HG03175 (cell line): ENCODE measurements around the gene XRCC3.

Experiments
- ATAC-seq: cut with Tn5 transposase; IDR thresholded peaks from one replicate; pipeline ENCODE4 v1.9.1; 2021; ENCODE audit warnings: mild to moderate bottlenecking, moderate library complexity; ENCODE audit not compliant: unreplicated experiment

Gene XRCC3

DNA sequence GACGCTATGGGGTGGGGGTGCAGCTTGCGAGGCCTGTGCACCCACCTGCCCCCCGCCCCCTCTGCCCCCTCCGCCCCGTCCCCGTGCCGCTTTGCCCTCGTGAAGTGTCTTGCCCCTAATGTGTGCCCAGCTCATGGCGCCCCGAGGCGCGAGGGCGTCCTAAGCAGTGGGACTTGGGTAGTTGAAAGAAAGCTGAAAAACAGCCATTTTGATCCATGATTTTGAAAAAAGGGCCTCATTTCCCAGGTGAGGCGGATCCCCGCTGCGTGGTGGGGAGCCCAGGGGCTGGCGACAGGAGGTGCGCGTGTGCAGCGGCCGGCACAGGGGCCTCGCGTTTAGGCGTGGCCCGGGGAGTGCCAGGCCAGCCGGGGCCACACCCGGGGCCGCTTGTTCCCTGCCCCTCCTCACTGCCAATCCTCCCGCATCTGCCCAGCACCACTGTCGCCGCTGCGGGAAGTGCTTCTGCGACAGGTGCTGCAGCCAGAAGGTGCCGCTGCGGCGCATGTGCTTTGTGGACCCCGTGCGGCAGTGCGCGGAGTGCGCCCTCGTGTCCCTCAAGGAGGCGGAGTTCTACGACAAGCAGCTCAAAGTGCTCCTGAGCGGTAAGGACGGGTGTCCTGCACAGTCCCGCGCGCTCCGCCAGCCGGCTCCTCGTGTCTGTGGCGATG lies 12.2 kb upstream of the XRCC3 start:
- ATAC-seq, result no peak

DNA sequence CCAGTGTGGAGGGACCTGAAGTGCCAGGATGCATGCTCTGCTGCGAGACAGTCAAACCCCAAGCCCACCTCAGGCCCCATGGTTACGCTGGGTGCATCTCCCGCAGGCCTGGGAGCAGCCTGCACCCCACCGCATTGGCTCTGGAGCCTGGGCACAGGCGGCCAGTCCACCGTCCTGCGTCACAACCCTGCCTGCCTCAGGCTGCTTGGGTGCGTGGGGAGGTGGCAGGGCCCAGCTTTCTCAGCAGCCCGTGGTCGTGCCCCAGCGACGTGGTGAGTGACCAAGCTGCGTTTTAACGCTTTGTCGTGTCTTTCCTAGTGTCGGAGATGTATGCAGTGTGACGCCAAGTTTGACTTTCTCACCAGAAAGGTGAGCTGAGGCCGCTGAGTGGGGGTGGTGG lies 11.2 kb upstream of the XRCC3 start:
- no peak for ATAC-seq

DNA sequence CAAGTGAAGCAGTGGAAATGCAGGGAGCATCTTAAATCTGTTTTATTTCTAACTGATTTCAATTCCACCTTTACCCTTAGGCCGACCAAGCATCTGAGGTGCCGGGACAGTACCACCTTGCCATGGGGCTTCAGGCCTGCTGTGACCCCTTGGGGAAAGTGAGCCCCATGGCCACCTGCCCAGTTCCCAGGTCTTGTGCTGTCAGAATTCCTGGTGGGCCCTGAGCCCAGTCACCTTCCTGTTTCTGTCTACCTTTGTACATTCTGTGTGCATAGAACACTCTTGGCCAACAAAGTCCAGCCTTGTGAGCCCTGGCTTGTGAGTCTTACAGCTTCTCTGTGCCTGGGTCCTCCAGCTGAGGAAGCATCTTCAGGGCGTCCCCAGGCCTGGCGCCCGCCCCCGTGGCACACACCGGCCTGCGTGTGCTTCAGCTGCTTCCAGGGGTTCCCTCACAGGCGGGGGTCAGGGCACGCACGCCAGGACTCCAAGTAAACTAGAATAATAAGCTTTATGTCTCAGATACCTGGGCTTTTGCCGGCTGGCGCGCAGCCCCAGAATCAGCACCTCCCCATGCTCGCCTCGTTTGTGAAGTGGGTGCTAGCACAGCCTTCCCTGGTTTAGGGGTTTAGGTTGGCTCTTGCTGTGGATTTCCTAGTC lies 10.6 kb upstream of the XRCC3 start:
- ATAC-seq, result no peak

DNA sequence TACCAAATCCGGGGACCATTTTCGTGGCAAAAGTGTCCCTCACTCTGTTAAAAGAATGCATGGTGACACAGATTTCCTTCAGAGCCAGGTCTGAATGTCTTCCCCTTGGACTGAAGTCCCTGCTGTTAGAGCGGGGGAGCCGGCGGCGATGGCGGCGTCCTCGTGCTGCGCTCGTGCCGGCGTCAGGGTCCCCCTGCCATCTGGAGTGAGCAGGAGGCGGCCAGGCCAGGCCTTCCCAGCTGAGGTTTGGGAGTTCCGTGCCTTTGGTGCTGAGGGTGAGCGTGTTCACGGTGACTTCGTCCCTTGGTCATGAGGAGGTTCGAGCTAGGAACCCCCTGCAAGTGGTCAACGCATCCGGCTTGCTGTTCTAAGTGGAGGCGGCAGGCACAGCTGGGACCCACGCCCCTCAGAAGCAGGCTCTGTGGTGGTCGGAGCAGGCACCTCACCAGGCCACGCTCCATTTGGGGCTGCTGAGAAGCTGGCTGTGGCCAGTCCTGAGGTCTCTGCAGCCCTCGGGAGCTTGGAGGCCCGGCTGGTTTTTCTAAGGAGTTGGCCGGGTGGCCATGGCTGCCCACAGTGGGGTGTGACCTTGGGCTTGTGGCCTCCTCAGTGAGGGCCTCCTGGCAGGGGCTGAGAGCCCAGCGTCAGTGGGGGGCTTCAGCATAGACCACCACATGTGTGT lies 9.9 kb upstream of the XRCC3 start:
- ATAC-seq, result no peak

DNA sequence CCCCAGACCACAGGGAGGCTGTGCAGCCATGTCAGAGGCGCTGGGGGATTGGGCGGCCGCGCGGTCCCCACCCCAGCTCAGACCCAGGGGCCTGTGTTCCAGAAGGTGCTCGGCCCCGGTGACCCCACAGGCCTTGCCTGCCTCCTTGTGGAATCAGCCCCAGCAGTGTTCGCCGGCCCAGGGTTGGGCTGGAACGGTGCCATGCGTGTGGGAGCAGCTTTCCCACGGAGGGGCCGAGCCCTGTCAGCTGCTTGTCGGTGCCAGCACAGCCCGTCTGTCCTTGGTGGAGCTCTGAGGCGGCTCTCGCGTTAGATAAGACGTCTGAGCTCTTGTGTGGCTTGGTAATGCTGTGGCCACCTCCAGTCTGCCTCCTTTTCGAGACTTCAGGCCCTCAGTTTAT lies 8.9 kb upstream of the XRCC3 start:
- no peak for ATAC-seq

DNA sequence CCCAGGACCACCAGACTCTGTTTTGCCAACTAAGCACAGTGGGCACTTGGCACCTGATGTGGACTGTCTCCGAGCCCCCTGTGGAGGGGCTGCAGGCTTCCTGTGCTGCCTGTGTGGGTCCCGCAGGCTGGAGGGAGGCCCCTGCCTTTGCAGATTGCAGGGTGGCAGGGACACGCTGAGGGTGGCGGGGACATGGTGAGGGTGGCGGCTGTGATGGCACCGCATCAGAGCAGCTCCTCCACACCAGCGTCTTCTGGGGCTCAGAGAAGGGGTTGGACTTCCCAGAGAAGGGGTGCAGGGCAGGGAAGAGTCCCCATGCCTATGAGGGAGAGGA lies 8.5 kb upstream of the XRCC3 start:
- ATAC-seq, result no peak

DNA sequence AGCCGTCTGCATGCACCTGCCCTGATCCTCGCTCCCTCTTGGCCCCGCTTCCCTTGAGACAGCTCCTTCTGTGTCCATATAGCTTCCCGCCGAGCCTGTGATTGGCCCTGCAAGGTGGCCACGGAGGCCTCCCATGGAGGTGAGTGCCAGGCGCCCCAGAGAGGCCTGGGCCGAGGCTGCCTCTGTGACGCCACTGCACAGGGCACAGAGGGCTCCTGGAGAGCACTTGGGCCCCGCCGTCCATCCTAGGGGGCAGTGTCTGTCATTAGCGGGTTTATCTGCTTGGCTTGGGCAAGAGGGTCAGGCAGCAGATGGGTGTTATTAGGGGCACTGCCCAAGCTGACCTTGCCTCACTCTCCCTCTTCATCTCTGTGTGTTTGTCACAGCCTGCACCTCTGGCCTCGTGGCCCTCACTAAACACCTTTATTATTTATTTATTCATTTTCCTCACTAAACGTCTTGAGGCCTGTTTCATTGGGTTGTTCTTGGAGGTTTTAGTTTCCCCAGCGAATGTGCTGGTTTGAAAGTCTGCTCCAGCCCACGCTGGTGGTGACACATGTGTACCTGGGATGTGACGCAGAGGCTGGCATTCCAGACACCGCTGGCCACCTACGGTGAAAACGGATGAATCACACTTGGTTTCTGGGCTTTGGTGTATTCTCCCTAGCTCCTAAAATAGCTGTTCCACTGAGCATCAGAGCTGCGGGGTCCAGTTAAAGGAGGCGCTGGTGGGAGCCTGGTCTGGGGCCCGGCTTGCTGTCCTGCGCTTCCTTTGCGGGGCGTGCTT lies 6.3 kb upstream of the XRCC3 start:
- ATAC-seq, result no peak

DNA sequence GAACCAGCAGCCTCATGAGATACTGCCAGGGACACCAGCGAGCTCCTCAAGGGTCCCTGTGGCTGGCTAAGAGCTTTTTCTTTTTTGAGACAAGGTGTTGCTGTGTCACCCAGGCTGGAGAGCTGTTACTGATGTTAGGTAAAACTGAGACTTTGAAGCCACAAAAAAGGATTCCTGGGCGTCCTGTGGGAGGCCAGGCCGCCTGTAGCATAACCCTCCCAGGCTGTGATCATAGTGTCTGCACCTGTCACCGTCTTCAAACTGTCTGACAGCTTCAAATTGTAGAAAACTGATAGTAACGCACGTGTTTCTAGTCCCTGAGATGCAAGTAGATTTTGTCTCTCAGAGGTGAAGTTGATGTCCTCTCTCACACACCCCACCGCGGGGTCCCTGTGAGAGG lies 4.5 kb upstream of the XRCC3 start:
- no peak for ATAC-seq

DNA sequence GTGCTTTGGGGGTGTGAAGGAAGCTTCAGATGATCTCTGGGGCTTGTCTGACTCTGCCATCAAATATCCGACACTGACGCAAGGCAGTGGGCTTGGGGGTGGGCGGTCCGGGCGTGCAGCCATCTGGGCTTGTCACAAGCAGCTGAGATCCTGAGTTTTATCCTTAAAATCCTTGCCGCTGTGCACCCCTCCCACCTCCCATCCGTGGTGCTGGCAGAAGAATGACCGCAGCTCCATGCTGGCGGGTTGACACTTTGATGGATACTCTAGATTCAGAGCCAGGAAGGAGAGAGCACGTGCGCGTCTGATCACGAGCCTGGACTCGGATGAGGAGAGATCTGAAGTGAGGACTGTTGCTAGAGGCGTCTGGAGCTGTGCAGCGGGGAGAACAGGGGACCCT lies 3.3 kb upstream of the XRCC3 start:
- no peak for ATAC-seq

DNA sequence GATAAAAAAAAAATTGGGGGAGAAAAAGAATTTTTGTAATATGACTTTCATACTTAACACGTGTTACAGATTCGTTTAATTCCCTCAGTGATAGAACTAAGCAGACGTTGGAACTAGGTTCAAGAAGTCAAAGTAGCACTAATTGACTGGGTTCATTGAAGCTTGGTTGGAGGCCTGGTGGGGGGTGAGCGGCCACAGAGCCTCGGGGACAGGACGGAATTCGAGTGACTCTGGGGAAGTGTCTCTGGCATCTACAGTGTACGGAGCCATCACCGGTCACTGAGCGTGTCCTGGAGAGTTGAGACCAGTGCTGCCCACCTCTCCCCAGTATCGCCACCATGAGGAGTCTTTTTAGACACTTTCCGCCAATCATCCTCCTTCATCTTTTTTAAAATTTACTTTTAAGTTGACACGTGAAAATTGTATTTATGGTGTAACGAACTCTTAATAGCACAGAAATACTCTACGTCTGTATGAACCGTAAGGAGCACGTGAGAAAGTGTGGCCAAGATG lies 1.7 kb upstream of the XRCC3 start:
- no peak for ATAC-seq

DNA sequence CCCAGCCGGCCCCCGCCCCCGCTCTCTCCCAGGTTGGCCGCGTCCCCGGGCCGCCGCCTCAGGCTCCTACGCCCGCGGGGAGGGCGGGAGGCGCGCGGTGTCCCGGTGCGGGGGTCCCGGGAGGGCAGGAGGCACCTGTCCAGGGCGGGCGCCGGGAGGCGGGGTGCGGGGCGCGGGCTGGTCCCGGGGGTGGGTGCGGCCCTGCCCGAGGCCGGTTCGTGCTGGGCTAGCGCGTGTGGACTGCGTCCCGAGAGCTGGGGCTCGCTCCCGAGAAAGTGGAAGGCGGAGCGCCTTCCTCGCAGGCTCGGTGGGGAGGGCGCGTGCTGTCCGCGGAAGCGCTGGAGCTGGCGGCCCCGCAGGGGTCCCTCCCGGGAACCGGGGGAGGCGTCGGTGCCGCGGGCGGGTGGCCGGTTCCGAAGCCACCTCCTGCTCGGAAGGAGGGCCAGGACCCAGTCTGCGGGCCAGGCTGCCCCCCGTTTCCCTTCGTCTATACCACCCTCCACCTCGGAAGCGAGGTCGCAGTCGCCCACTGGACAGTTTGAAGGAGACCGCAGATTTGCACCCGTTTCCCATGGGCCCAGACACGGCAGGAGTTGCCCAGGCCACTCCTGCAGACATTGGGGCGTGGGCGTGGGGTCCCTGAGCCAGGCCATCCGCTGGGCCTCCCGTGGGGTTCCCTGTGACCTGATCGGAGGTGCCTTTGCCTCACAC lies 995 bp upstream of the XRCC3 start:
- no peak for ATAC-seq

DNA sequence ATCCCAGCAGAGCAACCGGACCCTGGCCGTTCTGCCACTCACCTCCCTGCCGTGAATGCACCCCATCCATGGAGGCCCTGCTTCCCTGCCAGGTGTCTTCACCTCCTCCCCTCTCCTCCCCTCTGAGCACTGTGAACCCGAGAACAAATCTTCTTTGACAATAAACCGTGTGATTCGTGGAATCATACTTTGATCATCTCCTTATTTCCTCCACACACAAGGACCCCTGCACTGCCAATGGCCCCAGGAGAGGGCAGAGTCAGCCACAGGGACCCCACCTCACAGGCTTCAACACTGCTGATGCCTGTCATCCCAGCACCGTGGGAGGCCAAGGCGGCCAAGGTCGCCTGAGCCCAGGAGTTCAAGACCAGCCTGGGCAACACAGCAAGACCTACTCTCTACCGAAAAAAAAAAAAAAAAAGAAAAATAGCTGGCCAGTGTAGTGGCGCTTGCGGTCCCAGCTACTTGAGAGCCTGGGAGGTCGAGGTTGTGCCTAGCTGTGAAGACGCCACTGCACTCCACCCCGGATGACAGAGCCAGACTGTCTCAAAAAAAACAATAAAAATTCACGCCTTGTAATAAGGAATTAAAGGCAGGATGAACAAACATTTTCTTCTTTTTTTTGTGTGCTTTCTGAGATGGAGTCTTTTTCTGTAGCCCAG lies 1.1 kb downstream of the XRCC3 start:
- no peak for ATAC-seq

DNA sequence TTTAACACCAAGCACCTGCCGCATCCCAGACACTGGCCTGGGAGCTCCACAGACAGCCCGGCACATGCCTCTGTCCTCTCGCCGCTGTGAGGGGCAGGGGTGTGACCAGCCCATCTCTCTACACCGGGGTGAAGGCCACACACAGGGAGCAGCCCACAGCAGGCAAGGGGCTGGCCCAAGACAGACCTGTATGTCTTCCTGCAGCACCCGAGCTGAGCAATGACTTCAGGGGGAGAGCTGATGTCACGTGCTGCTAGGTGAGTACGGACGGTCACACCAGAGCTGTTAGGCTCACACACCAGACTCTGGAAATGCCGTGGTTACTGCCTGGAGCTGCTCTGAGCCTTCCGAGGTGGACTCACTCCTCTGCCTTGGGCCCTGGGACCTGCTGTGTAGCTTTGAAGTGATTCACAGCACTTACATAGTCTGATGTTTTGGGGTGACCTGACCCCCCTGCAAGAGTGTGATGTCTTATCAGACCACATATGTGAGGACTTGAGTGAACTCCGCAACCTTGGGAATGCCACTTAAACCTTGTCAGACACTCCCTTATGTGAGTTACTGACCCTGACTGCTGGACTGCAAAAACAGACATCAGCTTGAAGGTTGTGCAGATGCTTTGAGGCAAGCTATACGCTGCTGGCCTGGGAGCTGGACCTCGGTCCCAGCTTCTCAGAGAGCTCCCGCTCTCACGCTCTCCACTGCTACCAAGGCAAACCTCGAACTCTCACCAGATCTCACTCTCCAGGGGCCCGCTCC lies 1.8 kb downstream of the XRCC3 start:
- ATAC-seq, result no peak

DNA sequence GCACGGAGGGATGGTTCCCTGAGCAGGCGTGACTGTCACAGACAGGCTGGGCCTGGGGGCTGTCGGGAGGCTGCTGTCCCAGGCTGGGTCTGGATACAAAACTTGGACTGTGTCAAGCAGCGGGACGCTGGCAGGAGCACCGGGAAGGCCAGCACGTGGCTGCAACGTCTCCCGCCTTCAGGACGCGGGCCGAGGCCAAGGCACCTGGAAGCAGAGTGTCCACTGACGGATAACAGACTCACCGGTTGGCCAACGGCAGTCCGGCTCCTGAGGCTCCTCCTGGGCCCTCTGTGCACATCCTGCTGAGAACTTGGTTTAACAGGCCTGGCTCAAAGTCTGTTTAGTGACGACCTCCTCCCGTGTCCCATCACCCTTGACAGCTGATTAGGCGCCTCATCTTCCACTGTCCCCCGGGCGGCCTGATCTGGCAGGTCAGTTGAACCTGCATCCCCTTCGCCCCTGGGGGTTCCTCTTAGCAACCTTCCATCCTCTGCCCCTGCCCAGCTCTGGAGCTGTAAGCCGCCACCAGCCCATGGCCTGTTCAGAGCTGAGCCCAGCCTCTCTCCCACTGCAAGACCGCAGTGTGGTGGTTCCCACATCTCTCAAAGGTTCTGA lies 2.5 kb downstream of the XRCC3 start:
- ATAC-seq, result no peak

DNA sequence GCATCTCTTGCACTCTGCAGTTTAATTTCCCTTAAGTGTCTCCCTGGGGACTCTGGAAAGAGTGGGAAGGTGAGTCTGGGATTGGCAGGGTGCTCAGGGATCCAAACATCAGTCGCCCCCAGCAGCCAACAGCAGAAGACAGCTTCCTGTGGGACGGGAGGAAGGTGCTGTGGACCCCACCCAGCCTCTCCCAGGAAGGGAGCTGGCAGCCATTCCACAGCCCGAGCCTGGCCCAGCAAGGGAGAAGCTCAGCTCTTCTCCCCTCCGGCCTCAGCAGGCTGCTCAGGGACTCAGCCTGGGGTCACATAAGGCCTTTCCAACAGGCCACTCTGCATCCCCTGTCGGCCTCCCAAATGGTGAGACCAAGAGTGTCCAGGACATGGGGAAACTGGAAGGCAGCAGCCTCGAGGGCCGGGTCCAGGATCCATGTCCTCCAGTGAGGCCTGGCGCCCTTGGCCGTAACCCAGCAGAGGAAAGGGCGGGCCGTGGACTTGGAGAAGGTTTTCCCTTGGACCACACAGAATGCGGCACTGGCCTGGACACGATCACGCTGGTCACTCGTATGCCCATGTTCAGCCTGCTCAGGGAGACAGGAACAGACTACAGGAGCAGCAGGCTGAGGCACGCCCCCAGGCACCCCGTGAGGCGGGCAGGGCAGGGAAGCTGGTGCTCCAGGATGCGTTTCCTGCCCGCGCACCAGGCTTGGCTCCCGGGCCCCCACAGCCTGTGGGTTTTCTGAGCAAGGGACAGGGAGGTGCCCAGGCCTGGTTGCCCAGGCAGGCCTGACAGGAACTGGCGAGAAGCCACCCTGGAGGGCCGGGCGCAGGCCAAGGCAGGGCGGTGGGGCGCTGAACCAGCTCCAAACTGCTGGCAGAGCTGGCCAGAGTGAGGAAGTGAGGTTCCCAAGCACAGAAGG lies 3.5 kb downstream of the XRCC3 start:
- ATAC-seq, result no peak

DNA sequence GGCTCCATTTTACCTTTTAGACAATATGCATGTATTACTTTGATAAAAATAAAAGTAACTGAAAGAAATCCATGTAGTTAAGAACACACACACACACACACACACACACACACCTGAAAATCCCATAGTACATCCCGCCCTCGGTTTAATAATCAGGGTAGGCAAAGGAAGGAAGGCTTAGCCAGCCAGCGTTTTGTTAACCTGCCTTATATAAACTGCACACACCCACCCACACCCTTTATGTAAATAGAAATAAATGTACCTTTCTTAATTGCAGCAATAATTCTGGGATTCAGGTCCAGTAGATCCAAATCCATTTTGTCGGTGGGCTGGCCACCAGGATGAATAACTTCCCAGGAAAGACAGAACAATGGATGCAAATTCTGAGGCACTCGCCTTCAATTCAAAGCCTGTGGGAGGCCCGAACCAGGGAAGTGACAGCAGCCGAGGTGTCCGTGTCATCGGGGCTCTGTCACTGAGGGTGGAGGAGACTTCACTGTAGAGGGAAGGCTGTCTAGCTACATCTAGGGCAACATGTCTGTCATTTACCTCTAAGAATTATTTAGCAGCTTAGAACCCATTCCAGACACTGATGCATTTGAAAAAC lies 4.4 kb downstream of the XRCC3 start:
- ATAC-seq, result no peak

DNA sequence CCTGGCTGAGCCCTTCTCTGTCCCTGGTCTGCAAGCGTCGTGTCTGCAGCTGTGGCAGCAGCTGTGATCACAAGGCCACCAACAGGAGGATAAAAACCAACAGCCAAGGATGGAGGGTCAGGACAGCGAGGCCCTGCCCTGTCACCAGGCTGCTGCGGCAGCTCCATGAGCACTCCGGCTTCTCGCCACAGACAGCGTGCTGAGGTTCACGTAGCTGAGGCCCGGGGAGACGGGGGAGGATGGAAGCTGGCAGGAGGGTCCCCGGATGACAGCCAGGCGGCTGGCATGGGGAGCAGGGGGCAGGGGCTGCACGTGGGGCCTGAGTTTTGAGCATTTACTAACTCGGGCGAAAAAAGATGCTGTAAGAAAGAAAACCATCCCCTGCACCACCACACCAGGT lies 5.4 kb downstream of the XRCC3 start:
- ATAC-seq, result no peak

DNA sequence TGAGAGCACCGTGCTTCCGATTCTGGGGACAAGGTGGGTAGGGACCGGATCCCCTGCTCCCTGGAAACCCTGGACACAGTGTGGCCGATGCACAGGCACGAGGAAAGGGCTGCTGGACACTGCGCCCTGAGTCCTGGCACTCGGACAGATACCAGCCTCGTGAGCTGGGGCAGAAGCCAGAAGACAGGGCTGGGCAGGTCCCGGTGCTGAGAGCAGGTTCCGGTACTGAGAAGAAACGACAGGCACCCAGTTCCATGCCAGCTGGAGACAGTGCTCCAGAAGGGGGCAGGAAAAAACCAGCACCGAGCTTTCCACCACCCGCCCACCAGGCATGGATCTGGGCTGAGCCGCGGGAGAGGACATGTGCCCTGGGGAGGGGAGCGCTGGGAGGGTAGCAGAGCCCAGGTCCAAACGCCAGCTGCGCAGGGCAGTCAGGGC lies 6.5 kb downstream of the XRCC3 start:
- no peak for ATAC-seq
